Activated T-cell treated with anti-CD3 and anti-CD28 coated beads, Interleukin-2, amount 50 U/mL, for 72 hours (primary cell): ENCODE measurements around the gene CYFIP2. TPM values are rescaled to one million over a fixed set of nuclear protein-coding genes. Genes with fewer than 3 reads are reported as not detected.

Experiments
- ATAC-seq, 2 donors: fragments of 150-1000 bp; cut with Tn5 transposase; replicated peaks in 1 of 2; 2 replicates each; pipeline ENCODE4 v1.10.0; 2021; ENCODE audit warnings: moderate library complexity in 2 of 2, mild to moderate bottlenecking in 1 of 2
- DNase-seq, 2 donors: peaks; one replicate each; pipeline ENCODE4 v3.0.0; 2021 to 2022; ENCODE audit warnings: mixed read lengths in 1 of 2
- H3K27ac Mint-ChIP-seq: one replicate; pipeline ENCODE4 v1.8.0; 2022; ENCODE audit warnings: mild to moderate bottlenecking, moderate library complexity, mixed read lengths
- H3K27me3 Mint-ChIP-seq: one replicate; pipeline ENCODE4 v1.8.0; 2022; ENCODE audit warnings: low read depth, mixed read lengths
- H3K36me3 Mint-ChIP-seq, 2 donors: one replicate each; pipeline ENCODE4 v1.8.0; 2022; ENCODE audit warnings: mixed read lengths in 2 of 2, mild to moderate bottlenecking in 1 of 2; ENCODE audit not compliant: insufficient read depth in 2 of 2
- H3K4me1 Mint-ChIP-seq: one replicate; pipeline ENCODE4 v1.8.0; 2022; ENCODE audit warnings: low read depth, mixed read lengths
- H3K4me3 Mint-ChIP-seq, 2 donors: one replicate each; pipeline ENCODE4 v1.8.0; 2022; ENCODE audit warnings: mild to moderate bottlenecking in 2 of 2, mixed read lengths in 2 of 2, moderate library complexity in 2 of 2
- H3K9me3 Mint-ChIP-seq, 2 donors: one replicate each; pipeline ENCODE4 v1.8.0; 2022; ENCODE audit warnings: mixed read lengths in 2 of 2
- total RNA-seq, 2 donors: library from RNA; stranded (reverse); gene quantifications; one replicate each; pipeline ENCODE4 v1.2.3, GENCODE V29; 2022

The CYFIP2 gene
- total RNA-seq, 2 donors from 2014 or later, result 235 to 288 TPM

DNA sequence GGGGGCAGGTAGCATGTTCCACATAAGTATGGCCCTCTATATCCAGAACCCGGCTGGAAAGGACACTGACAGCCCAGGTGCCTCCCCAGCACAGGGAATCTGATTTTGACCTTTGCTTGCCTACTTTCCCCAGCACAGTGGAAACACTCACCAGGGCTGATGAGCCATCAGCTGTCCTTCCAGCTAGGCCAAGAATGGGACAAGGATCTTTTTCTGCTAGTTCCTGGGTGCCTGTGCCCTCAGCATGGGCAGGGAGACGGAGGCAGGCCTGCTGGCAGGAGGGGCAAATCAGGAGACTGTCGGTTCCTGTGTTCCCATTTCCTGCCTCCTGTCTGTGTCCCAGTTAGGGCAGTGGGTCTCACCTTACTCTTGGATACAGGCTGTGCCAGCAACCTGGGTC is 1.1 kb downstream of the CYFIP2 start:
- Mint-ChIP-seq H3K9me3 (no peaks in the 10 kb centered on the region), H3K4me3 (peak overlapping the region; percentile 78 to 95), H3K36me3 (peaks cover 10% of the 10 kb centered on the region in 2 donors), H3K4me1 (peaks cover 79% of the 10 kb centered on the region), H3K27ac (peak overlapping the region; percentile 1), H3K27me3 (no peaks in the 10 kb centered on the region)
- DNase-seq, result no peak
- no peak for ATAC-seq

DNA sequence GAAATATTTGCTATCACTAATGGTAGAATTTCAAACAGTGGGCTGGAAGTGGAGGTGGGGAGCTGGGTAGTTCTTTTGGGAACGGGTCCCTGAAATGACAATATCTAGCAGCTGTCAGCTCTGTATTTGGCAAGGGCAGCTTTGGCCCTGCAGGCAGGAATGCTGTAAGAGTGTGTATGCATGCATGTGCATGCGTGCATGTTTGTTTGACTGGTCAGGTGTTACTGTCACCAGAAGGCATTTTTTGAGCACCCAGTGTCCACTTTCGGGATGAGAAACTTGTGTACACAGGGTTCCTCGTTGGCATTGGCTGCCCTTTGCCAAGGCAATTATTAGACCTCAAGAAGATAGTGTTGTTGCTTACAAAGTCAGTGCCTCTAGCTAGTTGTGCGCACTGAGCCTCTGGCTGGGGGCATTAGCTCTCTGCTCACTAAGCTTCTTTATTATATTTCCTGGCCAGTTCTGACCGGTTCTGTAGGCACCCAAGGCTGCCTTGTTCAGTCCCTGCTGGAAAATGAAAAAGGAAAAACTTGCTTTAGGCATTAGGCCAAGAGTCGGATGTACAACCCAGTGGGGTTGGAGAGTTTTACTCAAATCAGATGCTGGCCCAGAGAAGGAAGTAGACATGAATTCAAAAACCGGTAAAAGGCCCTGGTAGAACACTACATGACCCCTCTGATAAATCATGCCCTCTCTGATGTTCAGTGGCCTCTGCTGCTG is 2.0 kb downstream of the CYFIP2 start:
- H3K36me3 Mint-ChIP-seq, result peaks cover 11 to 13% of the 10 kb centered on the region in 2 donors
- ATAC-seq, result no peak
- DNase-seq, result no peak
- H3K4me1 Mint-ChIP-seq, result peaks cover 88% of the 10 kb centered on the region
- H3K4me3 Mint-ChIP-seq, result peak overlapping the region; percentile 78 to 95
- peak overlapping the region; percentile 77 for H3K27ac Mint-ChIP-seq
- H3K27me3 Mint-ChIP-seq, result no peaks in the 10 kb centered on the region
- no peaks in the 10 kb centered on the region for H3K9me3 Mint-ChIP-seq

DNA sequence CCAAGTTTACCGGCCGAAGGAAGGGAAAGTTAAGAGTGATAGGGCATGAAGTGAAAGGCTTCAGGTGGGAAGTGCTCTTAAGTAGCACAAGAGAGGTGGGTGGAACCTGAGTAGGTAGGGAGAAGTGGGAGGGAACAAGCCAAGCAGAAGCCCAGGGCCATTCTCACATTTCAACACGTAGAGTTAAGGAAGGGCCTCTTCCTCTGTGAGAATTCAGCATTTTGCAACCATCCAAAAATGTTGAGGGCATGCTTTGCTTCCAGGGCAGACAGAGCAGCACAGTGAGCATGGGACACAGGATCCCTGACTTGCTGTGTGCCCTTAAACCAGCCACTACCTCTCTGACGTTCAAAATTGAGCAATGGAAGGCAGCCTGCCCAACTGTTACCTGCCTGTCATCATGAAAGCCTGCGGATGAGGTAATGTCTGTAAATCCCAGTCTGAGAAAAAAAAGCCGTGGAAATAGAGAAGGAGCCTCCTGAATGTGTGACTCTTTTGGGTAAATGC is 3.3 kb downstream of the CYFIP2 start:
- no peaks in the 10 kb centered on the region for H3K9me3 Mint-ChIP-seq
- H3K4me3 Mint-ChIP-seq, result peak overlapping the region; percentile 78 to 95
- H3K36me3 Mint-ChIP-seq, result peaks cover 11 to 15% of the 10 kb centered on the region in 2 donors
- peaks cover 88% of the 10 kb centered on the region for H3K4me1 Mint-ChIP-seq
- H3K27ac Mint-ChIP-seq, result peak overlapping the region; percentile 95
- H3K27me3 Mint-ChIP-seq, result no peaks in the 10 kb centered on the region
- ATAC-seq (no peak), DNase-seq (no peak)

DNA sequence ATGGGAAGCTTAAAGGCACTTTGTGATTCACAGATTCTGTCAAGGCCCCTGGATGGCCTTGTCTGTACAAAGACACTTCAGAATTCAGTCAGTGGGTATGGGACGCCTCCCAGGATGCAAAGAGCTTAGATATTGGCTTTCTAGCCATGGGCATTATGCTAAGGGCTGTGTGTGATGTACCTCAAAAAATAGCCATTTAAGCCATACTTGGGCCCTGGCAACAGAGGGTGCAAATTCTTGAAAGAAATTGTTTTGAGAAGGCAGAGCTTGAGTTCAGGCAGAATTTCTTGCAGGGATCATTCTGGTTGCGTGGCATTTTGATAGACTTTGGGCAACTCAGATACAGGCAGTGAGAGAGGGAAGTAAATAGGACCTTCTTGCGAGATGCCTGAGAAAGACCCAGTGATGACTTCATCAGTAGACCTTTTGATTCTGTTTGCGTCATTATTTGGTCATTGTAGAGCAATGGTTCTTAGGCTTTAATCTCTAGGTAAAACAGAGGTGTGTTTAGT is 3.9 kb downstream of the CYFIP2 start:
- Mint-ChIP-seq H3K27ac (peak overlapping the region; percentile 95), H3K4me1 (peaks cover 88% of the 10 kb centered on the region), H3K4me3 (peak overlapping the region; percentile 78 to 95), H3K27me3 (no peaks in the 10 kb centered on the region), H3K36me3 (peaks cover 11 to 15% of the 10 kb centered on the region in 2 donors), H3K9me3 (no peaks in the 10 kb centered on the region)
- ATAC-seq, result peak; percentile 13 to 17
- DNase-seq, result peak in 1 of 2 donors; percentile 51

DNA sequence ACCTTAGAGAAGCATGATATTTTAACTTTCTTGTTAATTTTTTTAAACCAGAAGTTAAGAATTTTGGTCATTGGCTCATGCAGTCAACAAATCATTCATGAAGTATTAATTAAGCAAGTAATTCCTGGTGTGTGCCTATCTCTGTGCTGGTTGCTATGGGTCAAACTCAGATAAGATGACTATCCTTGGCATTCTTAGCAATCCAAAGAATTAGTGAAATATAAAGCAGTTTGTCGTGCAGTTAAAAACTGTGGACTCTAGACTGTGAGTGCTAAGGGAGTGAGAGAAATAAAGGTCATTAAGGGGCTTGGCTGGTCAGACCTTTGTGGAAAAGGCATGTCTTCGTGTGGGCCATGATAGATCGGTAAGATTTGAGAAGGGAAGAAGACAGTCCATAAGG is 4.8 kb downstream of the CYFIP2 start:
- ATAC-seq (no peak), DNase-seq (no peak)
- H3K4me3 Mint-ChIP-seq, result peak overlapping the region; percentile 78 to 95
- no peaks in the 10 kb centered on the region for H3K27me3 Mint-ChIP-seq
- peak overlapping the region; percentile 95 for H3K27ac Mint-ChIP-seq
- H3K4me1 Mint-ChIP-seq, result peaks cover 85% of the 10 kb centered on the region
- peaks cover 11 to 17% of the 10 kb centered on the region in 2 donors for H3K36me3 Mint-ChIP-seq
- no peaks in the 10 kb centered on the region for H3K9me3 Mint-ChIP-seq

DNA sequence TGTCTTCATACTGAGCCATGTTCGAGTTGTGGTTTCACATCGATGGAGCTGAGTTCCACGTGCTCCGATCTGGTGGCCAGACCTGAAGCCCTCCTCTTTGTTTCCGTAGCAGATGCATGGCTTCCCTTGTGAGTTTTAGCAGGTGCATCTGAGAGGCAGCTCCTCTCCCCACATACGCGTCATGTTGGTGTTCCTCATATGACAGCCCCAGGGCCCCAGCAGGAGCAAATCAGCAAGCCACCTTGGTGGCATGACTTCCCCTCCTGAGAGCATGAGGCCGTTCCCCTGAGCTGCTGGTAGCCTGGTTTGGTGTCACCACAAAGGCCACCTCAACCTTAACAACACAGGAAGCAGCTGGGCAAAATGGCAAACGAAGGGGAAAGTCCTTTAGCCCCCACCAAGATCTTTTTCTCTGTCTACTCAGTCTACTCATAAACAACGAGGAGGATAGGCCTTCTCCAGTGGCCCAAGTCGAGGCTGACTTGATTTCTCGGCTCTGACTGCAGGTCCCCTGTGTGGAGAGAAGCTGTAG is 5.9 kb downstream of the CYFIP2 start:
- peak overlapping the region; percentile 78 to 95 for H3K4me3 Mint-ChIP-seq
- peak; percentile 86 for ATAC-seq
- peaks cover 95% of the 10 kb centered on the region for H3K4me1 Mint-ChIP-seq
- H3K27ac Mint-ChIP-seq, result peak overlapping the region; percentile 95
- no peaks in the 10 kb centered on the region for H3K27me3 Mint-ChIP-seq
- DNase-seq, result peak; percentile 91 to 93
- H3K9me3 Mint-ChIP-seq, result no peaks in the 10 kb centered on the region
- H3K36me3 Mint-ChIP-seq, result peaks cover 11 to 17% of the 10 kb centered on the region in 2 donors

DNA sequence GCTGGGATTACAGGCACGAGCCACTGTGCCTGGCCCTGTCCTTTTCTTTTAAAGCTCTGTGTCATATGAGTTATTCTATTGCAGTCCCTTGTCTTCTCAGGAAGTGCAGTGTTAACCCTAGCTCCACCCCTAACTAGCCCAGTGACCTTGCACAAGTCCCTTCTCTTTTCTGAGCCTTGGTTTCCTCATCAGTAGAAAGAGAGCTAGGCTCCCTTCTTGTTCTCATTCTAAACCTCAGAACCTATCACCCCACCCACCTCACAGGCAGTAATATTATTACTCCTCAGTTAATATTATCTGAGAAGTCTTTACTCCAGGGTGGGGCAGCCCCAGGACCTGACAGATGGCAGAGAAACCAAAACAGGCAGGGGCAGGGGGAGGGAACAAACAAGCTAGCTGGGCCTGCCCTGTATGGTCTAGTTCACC is 7.2 kb downstream of the CYFIP2 start:
- H3K27ac Mint-ChIP-seq, result peak overlapping the region; percentile 95
- peak; percentile 50 to 55 for ATAC-seq
- no peaks in the 10 kb centered on the region for H3K27me3 Mint-ChIP-seq
- H3K4me1 Mint-ChIP-seq, result peaks cover 95% of the 10 kb centered on the region
- H3K9me3 Mint-ChIP-seq, result no peaks in the 10 kb centered on the region
- H3K36me3 Mint-ChIP-seq, result peaks cover 11 to 19% of the 10 kb centered on the region in 2 donors
- peak overlapping the region; percentile 78 to 95 for H3K4me3 Mint-ChIP-seq
- peak; percentile 57 to 65 for DNase-seq

DNA sequence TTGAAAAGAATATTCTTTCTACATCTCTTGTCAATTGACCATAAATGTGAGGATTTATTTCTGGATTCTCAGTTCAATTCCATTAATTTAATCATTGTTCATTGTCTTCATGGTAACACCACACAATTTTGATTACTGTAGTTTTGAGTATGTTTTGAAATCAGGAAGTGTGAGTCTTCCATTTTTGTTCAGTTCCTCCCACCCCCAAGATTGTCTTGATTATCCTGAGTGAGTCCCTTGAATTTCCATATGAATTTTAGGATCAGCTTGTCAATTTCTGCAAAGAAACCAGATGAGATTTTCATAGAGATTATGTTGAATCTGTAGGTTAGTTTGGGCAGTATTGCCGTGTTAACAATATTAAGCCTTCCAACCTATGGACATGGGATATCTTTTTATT is 9.5 kb downstream of the CYFIP2 start:
- DNase-seq, result no peak
- no peak overlapping the region for H3K27ac Mint-ChIP-seq
- H3K36me3 Mint-ChIP-seq, result peaks cover 7 to 12% of the 10 kb centered on the region in 2 donors
- H3K4me1 Mint-ChIP-seq, result peaks cover 95% of the 10 kb centered on the region
- no peak for ATAC-seq
- no peaks in the 10 kb centered on the region for H3K9me3 Mint-ChIP-seq
- H3K4me3 Mint-ChIP-seq, result peak overlapping the region in 1 of 2 donors; percentile 9
- H3K27me3 Mint-ChIP-seq, result no peaks in the 10 kb centered on the region

DNA sequence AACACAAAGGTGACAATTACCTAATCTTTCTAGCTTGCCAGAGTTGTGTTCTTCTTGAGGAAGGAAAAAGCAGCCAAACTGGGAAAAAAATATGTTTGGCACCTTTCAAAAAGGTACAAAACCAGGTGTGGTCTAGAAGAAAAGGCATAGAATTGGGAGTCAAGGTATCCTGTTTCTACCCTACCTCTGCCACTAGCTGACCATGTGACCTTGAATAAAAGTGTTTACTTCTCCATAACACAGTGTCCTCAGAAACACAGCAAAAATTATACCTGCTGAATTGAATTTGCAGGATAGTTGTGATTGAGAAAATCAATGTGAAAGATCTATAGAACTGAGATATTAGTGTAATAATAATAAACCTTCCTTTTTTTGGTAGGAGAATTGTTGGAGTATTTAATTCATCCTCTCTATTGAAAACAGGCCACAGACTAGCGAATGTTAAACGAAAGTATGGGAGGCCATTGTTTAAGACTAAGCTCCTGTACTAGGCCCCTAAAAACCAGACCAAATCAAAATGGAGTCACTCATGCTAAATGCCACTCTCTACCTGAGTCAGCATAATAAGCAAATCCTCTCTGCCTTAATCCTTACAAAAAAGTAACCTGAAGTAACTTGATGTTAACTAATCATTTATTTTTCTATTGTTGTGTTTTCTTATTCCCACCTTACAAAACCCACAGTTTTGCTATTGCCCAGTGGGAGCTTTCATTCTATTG is 12.6 kb downstream of the CYFIP2 start:
- H3K27me3 Mint-ChIP-seq, result no peaks in the 10 kb centered on the region
- no peak overlapping the region for H3K4me3 Mint-ChIP-seq
- no peak for DNase-seq
- H3K4me1 Mint-ChIP-seq, result peaks cover 95% of the 10 kb centered on the region
- H3K9me3 Mint-ChIP-seq, result peaks cover 3 to 8% of the 10 kb centered on the region in 2 donors
- H3K27ac Mint-ChIP-seq, result peak overlapping the region; percentile 66
- ATAC-seq, result no peak
- H3K36me3 Mint-ChIP-seq, result peaks cover 11 to 18% of the 10 kb centered on the region in 2 donors

DNA sequence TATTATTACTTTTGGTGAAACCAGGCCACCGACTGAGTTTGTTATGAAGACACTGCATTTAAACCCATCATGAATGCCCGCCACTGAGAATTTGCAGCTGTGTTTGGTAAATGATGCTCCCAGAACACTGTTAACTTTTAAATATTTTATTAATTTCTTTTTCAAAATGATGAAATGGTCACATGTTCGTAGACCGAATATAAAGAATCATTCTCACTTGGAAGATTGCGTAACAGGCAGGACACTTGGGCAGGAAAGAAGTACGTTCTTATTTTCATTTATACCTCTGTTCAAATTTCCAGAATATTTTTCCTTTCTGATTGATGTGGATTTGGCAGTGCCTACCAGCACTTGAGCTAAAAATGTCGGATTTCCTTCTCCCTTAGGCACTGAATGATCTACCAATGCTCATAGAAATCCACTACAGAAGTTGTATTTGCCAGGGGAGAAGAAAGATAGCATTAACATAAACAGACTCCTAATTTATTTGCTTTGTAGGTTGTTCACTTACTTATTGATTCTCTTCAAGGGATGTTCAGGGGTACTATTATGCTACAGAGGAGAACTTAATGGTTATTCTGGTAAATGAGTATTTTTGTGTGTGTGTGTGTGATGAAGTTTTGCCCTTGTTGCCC is 13.8 kb downstream of the CYFIP2 start:
- peaks cover 11 to 18% of the 10 kb centered on the region in 2 donors for H3K36me3 Mint-ChIP-seq
- peaks cover 3 to 8% of the 10 kb centered on the region in 2 donors for H3K9me3 Mint-ChIP-seq
- peak overlapping the region; percentile 28 to 40 for H3K4me3 Mint-ChIP-seq
- no peak for ATAC-seq
- H3K4me1 Mint-ChIP-seq, result peaks cover 95% of the 10 kb centered on the region
- H3K27ac Mint-ChIP-seq, result peak overlapping the region; percentile 74
- no peak for DNase-seq
- H3K27me3 Mint-ChIP-seq, result no peaks in the 10 kb centered on the region

DNA sequence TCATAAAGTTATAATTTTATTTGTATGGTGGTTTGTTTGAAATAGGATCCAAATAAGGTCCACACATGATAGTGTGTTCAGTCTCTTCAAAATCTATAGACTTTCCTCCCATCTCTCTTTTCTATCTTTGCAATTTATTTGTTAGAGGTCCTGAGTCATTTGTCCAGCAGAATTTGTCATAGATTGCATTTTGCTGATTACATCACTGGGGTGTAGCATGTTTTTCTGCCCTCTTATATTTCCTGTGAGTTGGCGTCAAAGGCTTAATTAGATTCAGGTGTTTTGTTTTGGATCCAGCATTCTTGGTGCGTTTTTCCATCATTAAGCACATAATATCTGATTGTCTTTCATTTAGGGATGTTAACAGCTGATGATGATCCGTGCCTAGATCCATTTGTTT is 15.0 kb downstream of the CYFIP2 start:
- H3K36me3 Mint-ChIP-seq, result peaks cover 11 to 17% of the 10 kb centered on the region in 2 donors
- DNase-seq (no peak), ATAC-seq (peak; percentile 27 to 49)
- no peaks in the 10 kb centered on the region for H3K27me3 Mint-ChIP-seq
- peak overlapping the region; percentile 38 to 51 for H3K4me3 Mint-ChIP-seq
- H3K27ac Mint-ChIP-seq, result peak overlapping the region; percentile 74
- H3K4me1 Mint-ChIP-seq, result peaks cover 89% of the 10 kb centered on the region
- peaks cover 3 to 8% of the 10 kb centered on the region in 2 donors for H3K9me3 Mint-ChIP-seq

DNA sequence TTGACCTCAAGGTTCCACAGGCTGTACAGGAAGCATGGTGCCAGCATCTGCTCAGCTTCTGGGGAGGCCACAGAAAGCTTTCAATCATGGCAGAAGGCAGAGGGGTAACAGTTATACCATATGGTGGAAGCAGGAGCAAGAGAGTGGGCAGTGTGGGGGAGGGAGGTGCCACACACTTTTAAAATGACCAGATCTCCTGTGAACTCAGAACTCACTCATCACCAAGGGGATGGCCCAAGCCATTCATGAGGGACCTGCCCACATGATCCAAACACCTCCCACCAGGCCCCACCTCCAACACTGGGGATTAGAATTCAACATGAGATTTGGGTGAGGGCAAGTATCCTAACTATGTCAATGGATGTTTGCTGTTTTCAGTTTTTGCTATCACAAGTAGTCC is 16.2 kb downstream of the CYFIP2 start:
- Mint-ChIP-seq H3K9me3 (peaks cover 3 to 8% of the 10 kb centered on the region in 2 donors), H3K4me3 (peak overlapping the region; percentile 6 to 57), H3K27me3 (no peaks in the 10 kb centered on the region), H3K27ac (peak overlapping the region; percentile 76), H3K4me1 (peaks cover 79% of the 10 kb centered on the region), H3K36me3 (peaks cover 13 to 18% of the 10 kb centered on the region in 2 donors)
- ATAC-seq (peak; percentile 42 to 61), DNase-seq (no peak)
